ENCODE measurements around the gene CCDC50. TPM values are rescaled to one million over a fixed set of nuclear protein-coding genes. Genes with fewer than 3 reads are reported as not detected.

CCDC50 gene
- total RNA-seq, 1 experiment from 2014 or later, result 65.4 TPM

- H3K4me3 ChIP-seq, result no peak overlapping the region
Measured at GRCh38 chr3:191356631-191357439, 27.6 kb downstream of the CCDC50 start.

GRCh38 chr3:191357909-191358308, 28.7 kb downstream of the CCDC50 start:
- DNase-seq, result no peak
- peaks cover 44% of the 10 kb centered on the region for H3K36me3 ChIP-seq
- H3K4me3 ChIP-seq, result no peak overlapping the region
- H3K9me3 ChIP-seq, result no peaks in the 10 kb centered on the region
- H3K27me3 ChIP-seq, result no peaks in the 10 kb centered on the region

More at GRCh38 chr3:191356631-191357439, 27.6 kb downstream of the CCDC50 start:
- peak; percentile 80 for DNase-seq
- Histone ChIP-seq H3K27me3 (no peaks in the 10 kb centered on the region), H3K36me3 (peaks cover 38% of the 10 kb centered on the region), H3K9me3 (no peaks in the 10 kb centered on the region)

GRCh38 chr3:191358929-191359328, 29.7 kb downstream of the CCDC50 start:
- no peak overlapping the region for H3K4me3 ChIP-seq
- H3K27me3 ChIP-seq, result no peaks in the 10 kb centered on the region
- no peaks in the 10 kb centered on the region for H3K9me3 ChIP-seq
- DNase-seq, result no peak
- peaks cover 44% of the 10 kb centered on the region for H3K36me3 ChIP-seq

GRCh38 chr3:191360620-191361019, 31.4 kb downstream of the CCDC50 start:
- H3K9me3 ChIP-seq, result no peaks in the 10 kb centered on the region
- H3K36me3 ChIP-seq, result peaks cover 44% of the 10 kb centered on the region

GRCh38 chr3:191361456-191361855, 32.3 kb downstream of the CCDC50 start:
- H3K4me3 ChIP-seq, result no peak overlapping the region
- peaks cover 46% of the 10 kb centered on the region for H3K36me3 ChIP-seq
- H3K9me3 ChIP-seq, result no peaks in the 10 kb centered on the region
- no peak for DNase-seq
- H3K27me3 ChIP-seq, result no peaks in the 10 kb centered on the region

More at GRCh38 chr3:191360620-191361019, 31.4 kb downstream of the CCDC50 start:
- no peaks in the 10 kb centered on the region for H3K27me3 ChIP-seq
- no peak overlapping the region for H3K4me3 ChIP-seq
- no peak for DNase-seq

- Histone ChIP-seq H3K27me3 (no peaks in the 10 kb centered on the region), H3K9me3 (no peaks in the 10 kb centered on the region), H3K4me3 (no peak overlapping the region), H3K36me3 (peaks cover 47% of the 10 kb centered on the region)
- DNase-seq, result no peak
Measured at GRCh38 chr3:191362037-191362436, 32.8 kb downstream of the CCDC50 start.

GRCh38 chr3:191362524-191363090, 33.4 kb downstream of the CCDC50 start:
- no peak for DNase-seq
- H3K4me3 ChIP-seq, result no peak overlapping the region
- no peaks in the 10 kb centered on the region for H3K27me3 ChIP-seq
- H3K36me3 ChIP-seq, result peaks cover 50% of the 10 kb centered on the region
- H3K9me3 ChIP-seq, result no peaks in the 10 kb centered on the region

GRCh38 chr3:191363221-191363620, 34.0 kb downstream of the CCDC50 start:
- H3K9me3 ChIP-seq, result no peaks in the 10 kb centered on the region
- no peak for DNase-seq
- H3K4me3 ChIP-seq, result no peak overlapping the region
- peaks cover 45% of the 10 kb centered on the region for H3K36me3 ChIP-seq
- no peaks in the 10 kb centered on the region for H3K27me3 ChIP-seq

- no peak for DNase-seq
- no peaks in the 10 kb centered on the region for H3K9me3 ChIP-seq
- H3K36me3 ChIP-seq, result peaks cover 28% of the 10 kb centered on the region
Measured at GRCh38 chr3:191366675-191367074, 37.5 kb downstream of the CCDC50 start.

GRCh38 chr3:191368755-191369615, 39.8 kb downstream of the CCDC50 start:
- no peaks in the 10 kb centered on the region for H3K9me3 ChIP-seq
- peaks cover 24% of the 10 kb centered on the region for H3K36me3 ChIP-seq
- DNase-seq, result no peak
- no peak overlapping the region for H3K4me3 ChIP-seq
- H3K27me3 ChIP-seq, result no peaks in the 10 kb centered on the region

More at GRCh38 chr3:191366675-191367074, 37.5 kb downstream of the CCDC50 start:
- Histone ChIP-seq H3K4me3 (no peak overlapping the region), H3K27me3 (no peaks in the 10 kb centered on the region)

GRCh38 chr3:191369616-191370010, 40.4 kb downstream of the CCDC50 start:
- Histone ChIP-seq H3K9me3 (no peaks in the 10 kb centered on the region), H3K36me3 (peaks cover 24% of the 10 kb centered on the region), H3K4me3 (no peak overlapping the region), H3K27me3 (no peaks in the 10 kb centered on the region)
- no peak for DNase-seq

GRCh38 chr3:191372122-191372521, 42.9 kb downstream of the CCDC50 start:
- H3K4me3 ChIP-seq, result no peak overlapping the region
- H3K9me3 ChIP-seq, result no peaks in the 10 kb centered on the region
- DNase-seq, result no peak
- no peaks in the 10 kb centered on the region for H3K27me3 ChIP-seq
- peaks cover 23% of the 10 kb centered on the region for H3K36me3 ChIP-seq

- Histone ChIP-seq H3K36me3 (peaks cover 17% of the 10 kb centered on the region), H3K27me3 (no peaks in the 10 kb centered on the region), H3K4me3 (no peak overlapping the region), H3K9me3 (no peaks in the 10 kb centered on the region)
- no peak for DNase-seq
Measured at GRCh38 chr3:191373327-191373726, 44.1 kb downstream of the CCDC50 start.

- no peaks in the 10 kb centered on the region for H3K27me3 ChIP-seq
- H3K36me3 ChIP-seq, result peaks cover 18% of the 10 kb centered on the region
- no peak overlapping the region for H3K4me3 ChIP-seq
- H3K9me3 ChIP-seq, result no peaks in the 10 kb centered on the region
- DNase-seq, result peak; percentile 59
Measured at GRCh38 chr3:191376516-191377141, 47.4 kb downstream of the CCDC50 start.

GRCh38 chr3:191378142-191378812, 49.1 kb downstream of the CCDC50 start:
- H3K27me3 ChIP-seq, result no peaks in the 10 kb centered on the region
- H3K4me3 ChIP-seq, result no peak overlapping the region
- H3K36me3 ChIP-seq, result peaks cover 28% of the 10 kb centered on the region
- DNase-seq, result no peak
- no peaks in the 10 kb centered on the region for H3K9me3 ChIP-seq

GRCh38 chr3:191379446-191379845, 50.3 kb downstream of the CCDC50 start:
- Histone ChIP-seq H3K9me3 (no peaks in the 10 kb centered on the region), H3K27me3 (no peaks in the 10 kb centered on the region), H3K4me3 (no peak overlapping the region), H3K36me3 (peaks cover 33% of the 10 kb centered on the region)
- no peak for DNase-seq

Data from MG63 (cell line).